ENCODE data around the gene FOXS1.

DNA sequence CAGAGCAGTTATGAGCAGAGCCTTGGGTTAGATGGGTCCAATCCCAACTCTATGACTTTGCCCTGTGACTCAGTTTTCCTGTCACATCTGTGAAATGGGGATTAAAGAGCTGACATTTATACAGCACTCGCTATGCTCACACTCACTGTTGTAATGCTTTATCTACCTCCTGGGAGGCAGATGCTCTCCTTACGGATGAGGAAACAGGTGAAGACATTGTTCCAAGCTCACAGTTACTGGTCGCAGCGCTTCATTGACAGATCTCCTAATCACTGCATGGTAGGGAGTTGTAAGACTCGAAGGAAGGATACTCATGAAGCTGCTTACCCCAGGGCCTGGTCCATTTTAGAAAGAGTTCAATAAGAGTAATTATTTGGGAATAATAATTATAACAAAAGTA, 29.2 kb downstream of the FOXS1 start:
- TF ChIP-seq CTCF (conservative IDR thresholded peaks at IDR 0.05; ENCODE audit: low read depth, low read length) (no peak), EZH2 (IDR thresholded peaks at IDR 0.05; ENCODE audit: borderline replicate concordance, low read depth, low read length, poor library complexity, severe bottlenecking) (no peak)
